ENCODE results near the gene YTHDF2.
A peak's percentile ranks its signal among the peaks of the same experiment; 100 is the strongest.
"Not testable (repeated sequence)": the region's sequence is repeated elsewhere in the genome, so short reads cannot be mapped to it uniquely, and the experiment has no call there.

Gene YTHDF2

DNA sequence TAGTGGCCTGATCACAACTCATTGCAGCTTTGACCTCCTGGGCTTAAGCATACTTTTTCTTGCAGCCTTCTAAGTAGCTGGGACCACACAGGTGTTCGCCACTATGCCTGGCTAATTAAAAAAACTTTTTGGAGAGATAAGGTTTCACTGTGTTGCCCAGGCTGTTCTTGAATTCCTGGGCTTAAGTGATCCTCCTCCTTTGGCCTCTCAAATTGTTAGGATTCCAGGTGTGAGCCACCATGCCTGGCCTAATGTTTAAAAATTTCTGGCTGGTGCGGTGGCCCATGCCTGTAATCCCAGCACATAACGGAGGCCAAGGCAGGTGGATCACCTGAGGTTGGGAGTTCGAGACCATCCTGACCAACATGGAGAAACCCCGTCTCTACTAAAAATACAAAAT, 24.4 kb downstream of the YTHDF2 start:
- CTCF ChIA-PET = no interaction called here
- H3K4me1 ChIP-seq (ENCODE audit: control insufficient read depth, insufficient read depth, low read length) = no peaks in the 10 kb centered on the region
- no peak overlapping the region for H3K4me3 ChIP-seq (ENCODE audit: low read depth, low read length)
- no peak for TF ChIP-seq ZNF624 (tag by site-specific recombination; IDR thresholded peaks at IDR 0.05)
- TF ChIP-seq, protein P1, sequence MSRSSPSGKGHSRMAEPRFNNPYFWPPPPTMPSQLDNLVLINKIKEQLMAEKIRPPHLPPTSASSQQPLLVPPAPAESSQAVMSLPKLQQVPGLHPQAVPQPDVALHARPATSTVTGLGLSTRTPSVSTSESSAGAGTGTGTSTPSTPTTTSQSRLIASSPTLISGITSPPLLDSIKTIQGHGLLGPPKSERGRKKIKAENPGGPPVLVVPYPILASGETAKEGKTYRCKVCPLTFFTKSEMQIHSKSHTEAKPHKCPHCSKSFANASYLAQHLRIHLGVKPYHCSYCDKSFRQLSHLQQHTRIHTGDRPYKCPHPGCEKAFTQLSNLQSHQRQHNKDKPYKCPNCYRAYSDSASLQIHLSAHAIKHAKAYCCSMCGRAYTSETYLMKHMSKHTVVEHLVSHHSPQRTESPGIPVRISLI (tag by site-specific recombination; IDR thresholded peaks at IDR 0.05) = 0 out of 2 replicates have a peak, but pooled peaks have one; percentile 79
- no peak for TF ChIP-seq ZNF791 (tag by site-specific recombination; IDR thresholded peaks at IDR 0.05)
- no peak for TF ChIP-seq HOXC10 (CRISPR knock-in tag; IDR thresholded peaks at IDR 0.05)
- H3K9me3 ChIP-seq (ENCODE audit: control insufficient read depth, insufficient read depth, low read depth, low read length) = no peaks in the 10 kb centered on the region
- H3K27ac ChIP-seq (ENCODE audit: extremely low read depth, low read depth, low read length) = no peak overlapping the region
- POLR2A ChIA-PET = interaction anchor here (1.3 kb wide), 1 partner anchor 25 kb away, joined by 6 read pairs; the partner anchor contains the start of gene YTHDF2
- H3K36me3 ChIP-seq (ENCODE audit: control insufficient read depth in 2 of 2, insufficient read depth in 1 of 2, low read length in 2 of 2) = peaks cover 39 to 63% of the 10 kb centered on the region in 2 experiments; a peak in 2 of 3 replicates

DNA sequence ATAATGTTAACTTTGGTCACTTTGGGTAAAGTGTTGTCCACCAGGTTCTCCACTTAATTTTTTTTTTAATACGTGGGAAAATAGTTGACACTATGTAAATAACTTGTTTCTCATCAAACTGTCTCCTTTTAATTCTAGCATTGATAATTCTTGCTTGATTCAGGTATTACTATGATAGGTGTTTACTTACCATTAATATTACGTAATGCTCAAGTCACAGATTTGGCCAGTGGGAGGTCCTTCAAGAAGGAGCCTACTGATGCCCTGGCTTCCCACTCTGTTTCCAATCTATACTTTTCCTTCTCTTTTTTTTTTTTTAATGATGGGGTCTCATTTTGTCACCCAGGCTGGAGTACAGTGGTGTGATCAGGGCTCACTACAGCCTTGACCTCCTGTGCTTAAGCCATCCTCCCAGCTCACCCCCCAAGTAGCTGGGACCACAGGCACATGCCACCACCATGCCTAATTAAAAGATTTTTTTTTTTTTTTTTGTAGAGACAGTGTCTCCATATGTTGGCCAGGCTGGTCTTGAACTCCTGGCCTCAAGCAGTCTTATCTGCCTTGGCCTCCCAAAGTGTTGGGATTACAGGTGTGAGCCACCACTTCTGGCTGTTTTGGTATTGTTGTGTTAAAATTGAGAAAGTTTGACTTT, 29.9 kb downstream of the YTHDF2 start:
- Histone ChIP-seq H3K36me3 (ENCODE audit: control insufficient read depth in 2 of 2, insufficient read depth in 1 of 2, low read length in 2 of 2) (peaks cover 42 to 57% of the 10 kb centered on the region in 2 experiments), H3K27ac (ENCODE audit: extremely low read depth, low read depth, low read length) (no peak overlapping the region), H3K4me1 (ENCODE audit: control insufficient read depth, insufficient read depth, low read length) (no peaks in the 10 kb centered on the region), H3K9me3 (ENCODE audit: control insufficient read depth, insufficient read depth, low read depth, low read length) (no peaks in the 10 kb centered on the region), H3K4me3 (ENCODE audit: low read depth, low read length) (no peak overlapping the region)
- CTCF ChIA-PET = no interaction called here
- TF ChIP-seq GLIS2 (tag by site-specific recombination; IDR thresholded peaks at IDR 0.05) (peak; percentile 45), ZNF776 (tag by site-specific recombination; IDR thresholded peaks at IDR 0.05; ENCODE audit: borderline replicate concordance) (no peak), ZNF571 (tag by site-specific recombination; IDR thresholded peaks at IDR 0.05) (no peak), ZNF585B (tag by site-specific recombination; IDR thresholded peaks at IDR 0.05) (peak; percentile 43), ZBTB17 (tag by site-specific recombination; IDR thresholded peaks at IDR 0.05) (no peak), GLIS1 (tag by site-specific recombination; IDR thresholded peaks at IDR 0.05) (peak; percentile 78), ZNF138 (tag by site-specific recombination; IDR thresholded peaks at IDR 0.05; ENCODE audit: borderline replicate concordance) (no peak), ZNF610 (tag by site-specific recombination; IDR thresholded peaks at IDR 0.05; ENCODE audit: borderline replicate concordance) (no peak), ZNF544 (tag by site-specific recombination; IDR thresholded peaks at IDR 0.05) (no peak), HOXA7 (CRISPR knock-in tag; IDR thresholded peaks at IDR 0.05; ENCODE audit: borderline replicate concordance) (no peak)
- TF ChIP-seq, protein P2, sequence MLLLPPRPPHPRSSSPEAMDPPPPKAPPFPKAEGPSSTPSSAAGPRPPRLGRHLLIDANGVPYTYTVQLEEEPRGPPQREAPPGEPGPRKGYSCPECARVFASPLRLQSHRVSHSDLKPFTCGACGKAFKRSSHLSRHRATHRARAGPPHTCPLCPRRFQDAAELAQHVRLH (tag by site-specific recombination; IDR thresholded peaks at IDR 0.05) = no peak
- TF ChIP-seq, protein P1 (tag by site-specific recombination; IDR thresholded peaks at IDR 0.05) = 0 out of 2 replicates have a peak, but pooled peaks have one; percentile 65
- TF ChIP-seq, protein P3, sequence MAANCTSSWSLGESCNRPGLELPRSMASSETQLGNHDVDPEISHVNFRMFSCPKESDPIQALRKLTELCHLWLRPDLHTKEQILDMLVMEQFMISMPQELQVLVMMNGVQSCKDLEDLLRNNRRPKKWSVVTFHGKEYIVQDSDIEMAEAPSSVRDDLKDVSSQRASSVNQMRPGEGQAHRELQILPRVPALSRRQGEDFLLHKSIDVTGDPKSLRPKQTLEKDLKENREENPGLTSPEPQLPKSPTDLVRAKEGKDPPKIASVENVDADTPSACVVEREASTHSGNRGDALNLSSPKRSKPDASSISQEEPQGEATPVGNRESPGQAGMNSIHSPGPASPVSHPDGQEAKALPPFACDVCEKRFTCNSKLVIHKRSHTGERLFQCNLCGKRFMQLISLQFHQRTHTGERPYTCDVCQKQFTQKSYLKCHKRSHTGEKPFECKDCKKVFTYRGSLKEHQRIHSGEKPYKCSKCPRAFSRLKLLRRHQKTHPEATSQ (tag by site-specific recombination; IDR thresholded peaks at IDR 0.05) = no peak
- POLR2A ChIA-PET = interaction anchor here (0.6 kb wide), 2 partner anchors 190 to 1955 kb away, joined by 3 read pairs; no protein-coding TSS in a partner anchor

DNA sequence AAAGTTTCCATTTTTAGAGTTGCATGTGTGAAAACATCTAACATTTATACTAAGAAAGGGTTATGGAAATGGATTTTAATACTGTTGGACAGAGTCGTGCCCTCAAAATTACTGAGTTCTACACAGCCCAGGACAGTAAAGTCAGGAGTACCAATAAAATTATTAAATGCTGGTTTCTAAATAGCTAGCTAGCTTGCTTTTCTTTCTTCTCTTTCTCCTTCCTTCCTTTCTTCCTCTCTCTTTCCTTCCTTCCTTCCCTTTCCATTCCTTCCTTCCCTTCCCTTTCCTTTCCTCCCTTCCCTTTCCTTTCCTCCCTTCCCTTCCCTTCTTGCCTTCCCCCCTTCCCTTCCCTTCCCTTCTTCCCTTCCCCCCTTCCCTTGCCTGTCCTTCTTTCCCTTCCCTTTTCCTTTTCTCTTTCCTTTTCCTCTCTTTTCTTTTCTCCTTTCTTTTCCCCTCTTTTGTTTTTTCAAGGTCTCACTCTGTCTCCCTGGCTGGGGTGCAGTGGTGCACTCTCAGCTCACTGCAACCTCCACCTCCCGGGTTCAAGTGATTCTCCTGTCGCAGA, 33.9 kb downstream of the YTHDF2 start:
- POLR2A ChIA-PET = interaction anchor here (1.0 kb wide), 1 partner anchor 34 kb away, joined by 3 read pairs; the partner anchor contains the start of gene YTHDF2
- H3K4me1 ChIP-seq (ENCODE audit: control insufficient read depth, insufficient read depth, low read length) = no peaks in the 10 kb centered on the region
- TF ChIP-seq, protein P4, sequence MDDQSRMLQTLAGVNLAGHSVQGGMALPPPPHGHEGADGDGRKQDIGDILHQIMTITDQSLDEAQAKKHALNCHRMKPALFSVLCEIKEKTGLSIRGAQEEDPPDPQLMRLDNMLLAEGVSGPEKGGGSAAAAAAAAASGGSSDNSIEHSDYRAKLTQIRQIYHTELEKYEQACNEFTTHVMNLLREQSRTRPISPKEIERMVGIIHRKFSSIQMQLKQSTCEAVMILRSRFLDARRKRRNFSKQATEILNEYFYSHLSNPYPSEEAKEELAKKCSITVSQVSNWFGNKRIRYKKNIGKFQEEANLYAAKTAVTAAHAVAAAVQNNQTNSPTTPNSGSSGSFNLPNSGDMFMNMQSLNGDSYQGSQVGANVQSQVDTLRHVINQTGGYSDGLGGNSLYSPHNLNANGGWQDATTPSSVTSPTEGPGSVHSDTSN (CRISPR knock-in tag; IDR thresholded peaks at IDR 0.05) = no peak
- TF ChIP-seq ZNF530 (tag by site-specific recombination; IDR thresholded peaks at IDR 0.05; ENCODE audit: low read depth) (0 out of 2 replicates have a peak, but pooled peaks have one; percentile 52), ZNF366 (tag by site-specific recombination; conservative IDR thresholded peaks at IDR 0.05) (peak; percentile 97), IKZF3 (tag by site-specific recombination; IDR thresholded peaks at IDR 0.05) (0 out of 2 replicates have a peak, but pooled peaks have one; percentile 11), ZNF660 (tag by site-specific recombination; IDR thresholded peaks at IDR 0.05) (no peak), PRDM1 (tag by site-specific recombination; IDR thresholded peaks at IDR 0.05) (peak; percentile 100)
- no peak overlapping the region for H3K4me3 ChIP-seq (ENCODE audit: low read depth, low read length)
- H3K36me3 ChIP-seq (ENCODE audit: control insufficient read depth in 2 of 2, insufficient read depth in 1 of 2, low read length in 2 of 2) = peaks cover 28 to 85% of the 10 kb centered on the region in 2 experiments
- no peak overlapping the region for H3K27ac ChIP-seq (ENCODE audit: extremely low read depth, low read depth, low read length)
- CTCF ChIA-PET = interaction anchor here (1.6 kb wide), 1 partner anchor 19 kb away, joined by 3 read pairs; no protein-coding TSS in a partner anchor
- H3K9me3 ChIP-seq (ENCODE audit: control insufficient read depth, insufficient read depth, low read depth, low read length) = no peaks in the 10 kb centered on the region

DNA sequence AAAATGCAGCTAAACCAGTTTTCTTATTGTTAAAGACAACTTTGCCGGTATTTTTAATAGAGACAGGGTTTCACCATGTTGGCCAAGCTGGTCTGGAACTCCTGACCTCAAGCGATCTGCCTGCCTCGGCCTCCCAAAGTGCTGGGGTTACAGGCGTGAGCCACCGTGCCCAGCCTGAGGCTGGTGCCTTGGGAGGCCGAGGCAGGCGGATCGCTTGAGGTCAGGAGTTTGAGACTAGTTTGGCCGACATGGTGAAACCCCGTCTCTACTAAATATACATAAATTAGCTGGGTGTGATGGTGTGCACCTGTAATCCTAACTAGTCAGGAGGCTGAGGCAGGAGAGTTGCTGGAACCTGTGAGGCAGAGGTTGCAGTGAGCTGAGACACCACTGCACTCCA, 35.2 kb downstream of the YTHDF2 start:
- CTCF ChIA-PET = interaction anchor here (0.8 kb wide), 1 partner anchor 13 kb away, joined by 3 read pairs; no protein-coding TSS in a partner anchor
- H3K4me3 ChIP-seq (ENCODE audit: low read depth, low read length); POLR2A ChIA-PET; H3K27ac ChIP-seq (ENCODE audit: extremely low read depth, low read depth, low read length); H3K9me3 ChIP-seq (ENCODE audit: control insufficient read depth, insufficient read depth, low read depth, low read length); H3K4me1 ChIP-seq (ENCODE audit: control insufficient read depth, insufficient read depth, low read length): not testable (repeated sequence)
- peaks cover 23 to 79% of the 10 kb centered on the region in 2 experiments for H3K36me3 ChIP-seq (ENCODE audit: control insufficient read depth in 2 of 2, insufficient read depth in 1 of 2, low read length in 2 of 2)
